Stimulated activated CD4-positive, alpha-beta T cell treated with anti-CD3 and anti-CD28 coated beads, TNF-alpha, amount 100 ng/mL, for 48 hours (primary cell): ENCODE measurements around the gene LY86.
"Not testable (repeated sequence)": the region's sequence is repeated elsewhere in the genome, so short reads cannot be mapped to it uniquely, and the experiment has no call there.

Experiments
- DNase-seq, 3 donors: peaks; one replicate each; pipeline ENCODE4 v3.0.0-alpha.2; 2020; ENCODE audit warnings: low read depth in 3 of 3

LY86 gene

DNA sequence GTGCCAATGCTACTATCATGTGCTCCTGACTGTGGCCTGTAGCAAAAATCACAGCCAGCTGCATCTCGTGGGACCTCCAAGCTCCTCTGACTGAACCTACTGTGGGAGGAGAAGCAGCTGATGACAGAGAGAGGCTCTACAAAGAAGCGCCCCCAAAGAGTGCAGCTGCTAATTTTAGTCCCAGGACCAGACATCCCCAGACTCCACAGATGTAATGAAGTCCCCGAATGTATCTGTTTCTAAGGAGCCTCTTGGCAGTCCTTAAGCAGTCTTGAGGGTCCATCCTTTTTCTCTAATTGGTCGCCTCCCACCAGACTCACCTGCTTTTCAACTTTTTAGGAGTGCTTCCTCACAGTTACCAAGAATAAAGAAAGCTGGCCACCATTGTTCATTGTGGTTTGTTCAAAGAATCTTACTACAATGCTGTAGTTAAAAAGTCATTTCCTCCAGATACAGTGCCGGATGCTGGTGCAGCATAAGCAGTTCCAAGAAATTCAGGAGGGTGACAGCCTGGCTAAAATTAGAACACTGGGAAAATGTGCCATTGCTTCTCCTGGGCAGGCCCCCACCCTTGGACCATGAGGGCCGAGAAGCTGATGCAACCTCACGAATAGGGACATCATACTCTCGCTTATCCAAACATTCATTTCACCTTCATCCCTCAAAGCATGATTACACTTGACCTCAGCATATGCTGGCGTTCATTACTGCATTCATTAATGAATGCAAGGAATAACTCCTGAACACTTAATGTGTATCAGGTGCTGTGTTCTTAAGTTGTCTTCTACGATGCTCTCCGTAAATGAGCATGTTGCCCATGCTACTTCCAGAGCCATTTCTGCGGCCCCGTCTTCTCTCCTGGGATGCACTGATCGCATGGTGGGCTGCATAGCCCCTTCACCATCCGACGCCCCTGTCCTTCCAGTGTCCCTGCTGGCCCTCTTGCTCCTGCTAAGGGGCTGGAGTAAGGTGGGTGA lies 66.4 kb downstream of the LY86 start:
- peak in 1 of 3 donors; percentile 30 for DNase-seq

DNA sequence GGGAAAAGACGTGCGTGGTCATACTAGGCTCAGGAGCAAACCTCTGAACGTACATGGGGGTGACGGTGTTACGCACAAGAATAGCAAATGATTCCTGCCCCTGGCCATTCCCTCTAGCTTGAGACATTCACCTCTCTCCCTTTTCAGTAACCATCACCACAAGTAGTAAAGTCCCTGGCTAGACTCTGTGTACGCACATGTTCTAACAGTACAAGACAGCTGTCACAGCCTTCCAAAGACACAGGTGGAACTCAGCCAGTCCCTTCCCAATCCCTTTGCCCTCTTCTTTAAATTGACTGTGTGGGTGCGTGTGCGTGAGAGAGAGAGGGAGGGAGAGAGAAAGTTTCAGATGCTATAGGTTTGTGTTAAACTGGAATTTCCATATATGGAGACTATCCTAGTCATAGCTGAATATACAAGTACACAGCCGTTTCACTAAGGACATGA lies 67.3 kb downstream of the LY86 start:
- no peak for DNase-seq

DNA sequence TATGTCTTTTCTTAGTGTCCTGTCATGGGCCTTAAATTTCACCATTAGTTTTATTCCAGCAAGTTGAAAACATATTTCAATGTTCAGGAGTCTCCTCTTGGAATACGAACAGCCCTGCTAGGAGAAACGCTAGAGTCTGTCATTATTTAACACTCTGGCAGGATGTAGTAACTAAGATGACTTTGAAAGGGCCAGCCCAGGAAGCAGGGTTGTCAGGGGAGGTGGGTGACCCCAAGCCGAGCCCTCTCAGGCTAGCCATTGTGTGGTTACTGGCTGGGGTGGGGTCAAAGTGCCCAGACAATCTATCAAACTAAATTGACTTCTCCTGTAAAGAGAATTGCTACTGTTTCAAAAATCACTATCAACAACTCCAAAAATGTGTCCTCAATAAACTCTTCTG lies 67.8 kb downstream of the LY86 start:
- DNase-seq: no peak

GRCh38 chr6:6657085-6657819 lies 68.7 kb downstream of the LY86 start:
- DNase-seq: no peak

DNA sequence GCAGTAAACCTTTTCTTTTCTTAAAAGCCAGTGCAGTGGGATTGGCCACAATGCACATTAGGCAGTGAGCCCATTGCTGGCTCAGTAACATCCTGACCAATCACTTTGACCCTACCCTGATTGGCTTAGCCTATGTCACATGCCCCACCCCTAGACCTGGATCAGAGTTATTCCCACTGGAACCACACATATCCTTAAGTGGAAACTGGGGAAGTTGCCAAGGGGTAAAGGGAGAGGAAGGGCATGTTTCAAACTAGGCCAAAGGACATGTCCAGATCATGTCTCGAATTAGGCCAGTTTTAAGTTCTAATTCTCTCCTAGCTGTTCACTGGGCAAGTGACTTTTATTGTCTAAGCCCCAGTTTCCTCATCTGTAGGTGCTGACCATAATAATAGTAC lies 69.3 kb downstream of the LY86 start:
- no peak for DNase-seq

DNA sequence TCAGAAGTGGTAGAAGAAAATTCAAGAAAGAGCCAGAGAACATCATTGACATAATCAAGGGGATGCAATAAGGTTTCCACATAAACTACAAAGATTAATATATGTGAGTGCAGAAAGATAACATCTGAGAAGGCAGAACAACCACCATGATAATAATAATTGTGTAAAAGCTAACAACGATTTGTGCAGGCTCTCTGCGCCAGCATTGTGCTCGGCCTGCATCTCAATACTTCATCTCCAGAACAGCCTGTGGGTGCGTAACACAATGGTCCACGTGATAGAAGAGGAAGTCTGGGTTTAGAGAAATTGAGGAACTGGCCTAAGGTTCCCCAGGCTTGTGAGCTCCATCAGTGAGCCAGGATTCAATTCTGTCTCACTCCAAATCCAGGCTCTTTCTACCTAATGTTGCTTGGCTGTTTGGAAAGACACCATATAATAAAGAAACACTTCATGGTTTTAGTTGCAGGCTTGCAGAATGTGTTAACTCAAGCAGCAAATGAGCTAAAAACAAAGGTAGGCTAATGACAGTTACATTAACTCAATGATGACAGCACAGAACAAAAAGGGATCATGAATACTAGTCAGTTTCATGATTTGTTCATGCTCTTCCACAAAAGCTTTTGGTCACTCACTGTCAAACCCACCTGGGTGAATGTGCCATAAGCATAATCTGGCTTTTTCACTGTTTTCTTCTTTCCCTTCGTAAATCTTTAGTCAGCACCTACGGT lies 71.2 kb downstream of the LY86 start:
- no peak for DNase-seq

- no peak for DNase-seq
Measured at GRCh38 chr6:6660339-6661045, 72.0 kb downstream of the LY86 start.

DNA sequence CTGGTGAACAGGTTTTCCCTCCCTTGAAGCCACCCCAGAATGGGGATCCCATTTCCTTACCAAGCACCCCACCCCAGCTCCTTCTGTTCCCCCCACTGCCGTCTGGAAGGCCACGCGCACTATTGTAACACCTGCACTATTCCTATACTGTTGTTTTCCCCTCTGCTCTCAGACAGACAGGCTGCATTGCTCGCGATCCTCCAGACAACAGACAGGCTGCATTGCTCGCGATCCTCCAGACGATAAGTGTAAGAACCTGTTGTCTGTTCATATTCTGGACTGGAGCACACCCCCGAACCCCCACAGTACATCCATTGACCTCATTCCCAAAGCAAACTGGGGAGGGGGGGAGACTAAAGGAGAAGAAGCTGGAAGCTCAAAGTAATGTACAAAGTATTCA lies 72.7 kb downstream of the LY86 start:
- DNase-seq: no peak

- DNase-seq: no peak
Measured at GRCh38 chr6:6661684-6662083, 73.2 kb downstream of the LY86 start.

- DNase-seq: no peak
Measured at GRCh38 chr6:6663421-6664135, 75.1 kb downstream of the LY86 start.

GRCh38 chr6:6665555-6666243 lies 77.2 kb downstream of the LY86 start:
- no peak for DNase-seq

GRCh38 chr6:6670150-6670549 lies 81.6 kb downstream of the LY86 start:
- not testable (repeated sequence) for DNase-seq

- no peak for DNase-seq
Measured at GRCh38 chr6:6674872-6675271, 86.4 kb downstream of the LY86 start.

- peak in 2 of 3 donors; percentile 57 to 60 for DNase-seq
Measured at GRCh38 chr6:6676910-6677441, 88.5 kb downstream of the LY86 start.

GRCh38 chr6:6678185-6678671 lies 89.7 kb downstream of the LY86 start:
- no peak for DNase-seq

DNA sequence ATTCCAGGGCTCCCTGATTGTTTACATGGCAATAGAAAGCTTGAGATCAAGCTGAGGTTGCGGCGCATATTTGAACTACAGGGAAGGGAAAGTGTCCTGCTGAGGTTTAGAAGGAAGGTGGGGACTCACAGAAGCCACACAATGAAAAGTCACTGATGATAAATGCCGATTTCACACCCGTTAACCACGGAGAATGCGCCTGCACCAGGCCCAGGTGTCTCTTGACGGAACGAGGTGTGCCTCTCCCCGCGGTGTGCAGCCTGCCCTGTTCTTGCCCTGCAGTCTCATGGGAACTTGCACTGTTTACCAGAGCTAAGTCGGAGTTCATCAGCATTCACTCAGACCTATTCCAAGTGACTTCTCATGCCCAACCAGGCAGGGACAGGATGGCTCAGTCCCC lies 90.3 kb downstream of the LY86 start:
- DNase-seq: no peak

- DNase-seq: no peak
Measured at GRCh38 chr6:6679633-6680032, 91.1 kb downstream of the LY86 start.

DNA sequence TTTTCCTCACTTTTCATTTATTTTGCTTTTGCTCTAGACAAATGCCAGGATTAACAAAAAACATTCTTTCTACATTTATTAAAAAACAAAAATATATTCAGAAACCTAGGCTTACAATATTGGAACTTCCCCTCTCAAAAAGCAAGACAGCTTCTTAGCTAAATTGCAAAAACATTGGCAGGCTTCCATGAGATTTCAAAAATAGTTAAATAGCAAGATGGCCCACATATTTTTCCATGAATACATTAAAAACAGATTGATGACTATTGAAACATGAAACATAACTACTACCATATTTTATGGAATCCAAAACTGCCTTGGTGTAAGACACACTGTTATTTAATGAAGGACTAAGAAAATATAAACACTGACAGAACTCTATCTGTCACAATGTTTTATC lies 92.0 kb downstream of the LY86 start:
- DNase-seq: no peak

DNA sequence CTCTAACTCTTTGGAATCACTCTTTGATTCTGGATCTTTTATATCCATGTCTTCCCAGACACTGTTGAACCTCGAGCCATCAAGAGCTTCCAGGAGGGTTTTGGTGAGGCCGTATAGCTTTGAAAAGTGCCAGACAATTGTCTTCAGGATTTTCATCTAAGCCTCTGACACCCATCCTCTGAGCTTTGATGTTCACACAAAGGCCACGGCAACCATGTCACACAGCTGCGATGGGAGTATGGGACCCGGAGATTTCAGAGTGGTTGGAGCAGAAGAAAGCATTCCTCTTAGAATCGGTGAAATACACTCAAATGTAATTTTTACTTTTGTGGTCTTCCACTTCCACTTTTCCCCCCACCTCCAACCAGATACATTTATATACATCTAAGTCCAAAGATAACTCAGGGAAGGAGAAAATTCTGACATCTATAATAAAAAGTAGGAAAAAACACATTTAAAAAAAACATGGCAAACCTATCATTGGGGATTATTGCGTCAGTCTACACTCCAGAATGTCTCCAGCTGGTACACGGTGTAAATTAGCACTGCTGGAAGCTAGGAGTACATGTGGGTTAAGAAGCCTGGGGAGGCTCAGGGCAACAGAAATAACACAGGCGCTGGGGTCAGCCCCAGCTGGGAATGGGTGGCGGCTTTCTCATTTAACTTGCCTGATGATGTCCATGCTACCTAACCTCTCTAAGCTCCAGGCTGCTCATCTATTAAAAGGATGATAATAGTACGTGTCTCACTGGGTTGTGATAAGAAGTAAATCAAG lies 92.7 kb downstream of the LY86 start:
- DNase-seq: no peak
